Panc1 (cell line): ENCODE results near the gene XRCC4. TPM values are rescaled to one million over a fixed set of nuclear protein-coding genes. Genes with fewer than 3 reads are reported as not detected.

Experiments used
- ATAC-seq: fragments of 200-7000 bp; cut with Tn5 transposase; 2 replicates; pipeline ENCODE4 v1.9.1; 2020; ENCODE audit warnings: mild to moderate bottlenecking, moderate library complexity
- BruUV-seq: library from RNA; stranded (reverse); fragments of 400-500 nt; replicated peaks from 2 replicates; lab custom pipeline; 2021; lab: Mats Ljungman, UMichigan
- CTCF ChIA-PET: fragments of 300-600 bp; sonication (Branson Sonifier 250); formaldehyde crosslinking; loops from one replicate; lab custom pipeline; 2022; ENCODE audit warnings: antibody characterized with exemption; lab: Charles Lee
- POLR2A ChIA-PET: fragments of 300-600 bp; sonication (Branson Sonifier 250); formaldehyde crosslinking; loops from one replicate; lab custom pipeline; 2022; ENCODE audit warnings: antibody characterized with exemption; lab: Charles Lee
- DNase-seq: peaks from one replicate; pipeline ENCODE4 v3.0.0-alpha.2; 2010; ENCODE audit warnings: low read depth, low spot score
- H3K27ac ChIP-seq: 2 replicates; pipeline ENCODE4 v1.5.1; 2011; ENCODE audit warnings: mild to moderate bottlenecking, low read length, inconsistent platforms
- H3K27me3 ChIP-seq: fragments of 200-500 bp; sonication (Bioruptor generic); 2 replicates; pipeline ENCODE4 v1.6.0; 2014; ENCODE audit warnings: low read length, inconsistent platforms; ENCODE audit not compliant: control insufficient read depth, insufficient read depth
- H3K36me3 ChIP-seq: fragments of 200-500 bp; sonication (Bioruptor generic); 2 replicates; pipeline ENCODE4 v1.5.1; 2014; ENCODE audit warnings: inconsistent platforms, mild to moderate bottlenecking, low read length, moderate library complexity; ENCODE audit not compliant: control insufficient read depth, insufficient read depth
- H3K4me1 ChIP-seq: 2 replicates; pipeline ENCODE4 v1.5.1; 2011; ENCODE audit warnings: inconsistent platforms, mild to moderate bottlenecking, low read length, moderate library complexity; ENCODE audit not compliant: control insufficient read depth, insufficient read depth
- H3K4me3 ChIP-seq, 2 experiments: 2 replicates each; pipeline ENCODE4 v1.5.1; 2011 to 2012; ENCODE audit warnings: low read depth in 2 of 2, low read length in 2 of 2, mild to moderate bottlenecking in 2 of 2, inconsistent platforms in 1 of 2, moderate library complexity in 1 of 2
- H3K9me3 ChIP-seq: fragments of 200-500 bp; sonication (Bioruptor generic); 2 replicates; pipeline ENCODE4 v1.5.1; 2014; ENCODE audit warnings: low read depth, mild to moderate bottlenecking, inconsistent platforms, low read length, moderate library complexity; ENCODE audit not compliant: control insufficient read depth, insufficient read depth
- POLR2AphosphoS5 ChIP-seq: IDR thresholded peaks from 2 replicates; pipeline ENCODE4 v1.6.1; 2012; ENCODE audit warnings: mild to moderate bottlenecking, low read depth, low read length, moderate library complexity
- SIN3A ChIP-seq: IDR thresholded peaks from 2 replicates; pipeline ENCODE4 v1.6.1; 2012; ENCODE audit warnings: low read depth, mild to moderate bottlenecking, low read length, moderate library complexity, borderline replicate concordance; ENCODE audit not compliant: insufficient read depth
- TCF7L2 ChIP-seq: IDR thresholded peaks from 2 replicates; pipeline ENCODE4 v1.6.1; 2011; ENCODE audit warnings: mild to moderate bottlenecking, low read depth, low read length, inconsistent platforms
- in situ Hi-C: cut with HindIII; loops from 2 replicates; pipeline ENCODE4 v1.10.0; 2016; ENCODE audit warnings: low sequenced_read_pairs, low pct_unique_long_range_greater_than_20kb
- intact Hi-C: fragments of 100-400 bp; cut with micrococcal nuclease; formaldehyde crosslinking; loops from one replicate; pipeline ENCODE4 v1.10.0; 2022; ENCODE audit not compliant: unreplicated experiment
- total RNA-seq: library from RNA; stranded (reverse); gene quantifications from one replicate; pipeline ENCODE4 v1.2.1, GENCODE V29; 2021; ENCODE audit not compliant: unreplicated experiment
- TF ChIP-seq, protein P1 (sequence below): fragments of 450-650 bp; IDR thresholded peaks from 2 replicates; pipeline ENCODE4 v1.5.1; 2017; ENCODE audit warnings: mild to moderate bottlenecking
- TF ChIP-seq, protein P2 (sequence below), 2 experiments: IDR thresholded peaks; 2 replicates each; pipeline ENCODE4 v1.6.1; 2011 to 2012; ENCODE audit warnings: low read depth in 2 of 2, control low read depth in 1 of 2, low read length in 1 of 2, mild to moderate bottlenecking in 1 of 2, moderate library complexity in 1 of 2; ENCODE audit not compliant: insufficient read depth in 1 of 2

XRCC4 gene
- total RNA-seq, 1 experiment from 2014 or later = 12.5 TPM

GRCh38 chr5:83102364-83102980 is 25.1 kb downstream of the XRCC4 start:
- intact Hi-C loops (no loop called here), in situ Hi-C loops (no loop called here)
- H3K27me3 ChIP-seq = no peaks in the 10 kb centered on the region
- H3K27ac ChIP-seq = no peak overlapping the region
- 0 out of 2 replicates have a peak, but pooled peaks cover 2% of the 10 kb centered on the region for H3K4me1 ChIP-seq
- no TSS peak for BruUV-seq
- ChIA-PET POLR2A (no interaction called here), CTCF (no interaction called here)
- DNase-seq (no peak), ATAC-seq (no peak)
- no peak overlapping the region for H3K4me3 ChIP-seq
- H3K36me3 ChIP-seq = no peaks in the 10 kb centered on the region; the same call in 1 of the 2 replicates
- no peaks in the 10 kb centered on the region for H3K9me3 ChIP-seq
- TF ChIP-seq, protein P1, sequence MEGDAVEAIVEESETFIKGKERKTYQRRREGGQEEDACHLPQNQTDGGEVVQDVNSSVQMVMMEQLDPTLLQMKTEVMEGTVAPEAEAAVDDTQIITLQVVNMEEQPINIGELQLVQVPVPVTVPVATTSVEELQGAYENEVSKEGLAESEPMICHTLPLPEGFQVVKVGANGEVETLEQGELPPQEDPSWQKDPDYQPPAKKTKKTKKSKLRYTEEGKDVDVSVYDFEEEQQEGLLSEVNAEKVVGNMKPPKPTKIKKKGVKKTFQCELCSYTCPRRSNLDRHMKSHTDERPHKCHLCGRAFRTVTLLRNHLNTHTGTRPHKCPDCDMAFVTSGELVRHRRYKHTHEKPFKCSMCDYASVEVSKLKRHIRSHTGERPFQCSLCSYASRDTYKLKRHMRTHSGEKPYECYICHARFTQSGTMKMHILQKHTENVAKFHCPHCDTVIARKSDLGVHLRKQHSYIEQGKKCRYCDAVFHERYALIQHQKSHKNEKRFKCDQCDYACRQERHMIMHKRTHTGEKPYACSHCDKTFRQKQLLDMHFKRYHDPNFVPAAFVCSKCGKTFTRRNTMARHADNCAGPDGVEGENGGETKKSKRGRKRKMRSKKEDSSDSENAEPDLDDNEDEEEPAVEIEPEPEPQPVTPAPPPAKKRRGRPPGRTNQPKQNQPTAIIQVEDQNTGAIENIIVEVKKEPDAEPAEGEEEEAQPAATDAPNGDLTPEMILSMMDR = no peak
- TF ChIP-seq TCF7L2 (no peak), SIN3A (no peak), POLR2AphosphoS5 (no peak)
- TF ChIP-seq, protein P2, sequence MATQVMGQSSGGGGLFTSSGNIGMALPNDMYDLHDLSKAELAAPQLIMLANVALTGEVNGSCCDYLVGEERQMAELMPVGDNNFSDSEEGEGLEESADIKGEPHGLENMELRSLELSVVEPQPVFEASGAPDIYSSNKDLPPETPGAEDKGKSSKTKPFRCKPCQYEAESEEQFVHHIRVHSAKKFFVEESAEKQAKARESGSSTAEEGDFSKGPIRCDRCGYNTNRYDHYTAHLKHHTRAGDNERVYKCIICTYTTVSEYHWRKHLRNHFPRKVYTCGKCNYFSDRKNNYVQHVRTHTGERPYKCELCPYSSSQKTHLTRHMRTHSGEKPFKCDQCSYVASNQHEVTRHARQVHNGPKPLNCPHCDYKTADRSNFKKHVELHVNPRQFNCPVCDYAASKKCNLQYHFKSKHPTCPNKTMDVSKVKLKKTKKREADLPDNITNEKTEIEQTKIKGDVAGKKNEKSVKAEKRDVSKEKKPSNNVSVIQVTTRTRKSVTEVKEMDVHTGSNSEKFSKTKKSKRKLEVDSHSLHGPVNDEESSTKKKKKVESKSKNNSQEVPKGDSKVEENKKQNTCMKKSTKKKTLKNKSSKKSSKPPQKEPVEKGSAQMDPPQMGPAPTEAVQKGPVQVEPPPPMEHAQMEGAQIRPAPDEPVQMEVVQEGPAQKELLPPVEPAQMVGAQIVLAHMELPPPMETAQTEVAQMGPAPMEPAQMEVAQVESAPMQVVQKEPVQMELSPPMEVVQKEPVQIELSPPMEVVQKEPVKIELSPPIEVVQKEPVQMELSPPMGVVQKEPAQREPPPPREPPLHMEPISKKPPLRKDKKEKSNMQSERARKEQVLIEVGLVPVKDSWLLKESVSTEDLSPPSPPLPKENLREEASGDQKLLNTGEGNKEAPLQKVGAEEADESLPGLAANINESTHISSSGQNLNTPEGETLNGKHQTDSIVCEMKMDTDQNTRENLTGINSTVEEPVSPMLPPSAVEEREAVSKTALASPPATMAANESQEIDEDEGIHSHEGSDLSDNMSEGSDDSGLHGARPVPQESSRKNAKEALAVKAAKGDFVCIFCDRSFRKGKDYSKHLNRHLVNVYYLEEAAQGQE (IDR thresholded peaks at IDR 0.05; ENCODE audit: insufficient read depth in 1 of 2, low read depth in 2 of 2, low read length in 1 of 2) = no peak

DNA sequence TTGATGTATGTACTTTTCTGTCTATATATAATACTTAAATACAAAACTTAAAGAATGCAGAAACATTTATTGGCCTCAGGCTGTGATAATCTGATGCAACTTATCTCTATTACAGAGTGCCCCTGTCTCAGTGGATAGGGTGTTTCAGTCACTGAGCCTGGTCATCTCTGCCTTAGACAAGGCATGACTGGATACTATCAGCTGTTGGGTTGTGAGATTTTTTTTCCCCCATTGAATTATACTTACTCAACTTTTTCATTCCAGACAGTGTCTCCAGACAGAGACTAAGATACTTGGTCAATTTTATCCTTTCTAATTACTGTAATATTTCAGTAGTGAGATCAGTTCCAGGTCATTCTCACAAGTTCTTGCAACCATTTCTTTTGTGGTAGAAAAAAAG is 26.7 kb downstream of the XRCC4 start:
- no peaks in the 10 kb centered on the region for H3K4me1 ChIP-seq
- no TSS peak for BruUV-seq
- H3K27me3 ChIP-seq = no peaks in the 10 kb centered on the region
- ChIA-PET CTCF (no interaction called here), POLR2A (no interaction called here)
- intact Hi-C loops = no loop called here
- no peak for ATAC-seq
- in situ Hi-C loops = no loop called here
- TF ChIP-seq POLR2AphosphoS5 (no peak), TCF7L2 (no peak), SIN3A (no peak)
- TF ChIP-seq, protein P2 (IDR thresholded peaks at IDR 0.05; ENCODE audit: insufficient read depth in 1 of 2, low read depth in 2 of 2, low read length in 1 of 2) = no peak
- TF ChIP-seq, protein P1 = no peak
- no peaks in the 10 kb centered on the region for H3K9me3 ChIP-seq
- no peak for DNase-seq
- no peaks in the 10 kb centered on the region; the same call in 1 of the 2 replicates for H3K36me3 ChIP-seq
- no peak overlapping the region for H3K4me3 ChIP-seq
- H3K27ac ChIP-seq = no peak overlapping the region
